NCI-H345 (cell line): ENCODE results near the gene USP25.

Source experiments
- DNase-seq: peaks from one replicate; lab custom pipeline; 2025; lab: John Stamatoyannopoulos, UW

USP25 gene

GRCh38 chr21:15763359-15763758, 33.6 kb downstream of the USP25 start:
- DNase-seq = no peak

GRCh38 chr21:15764878-15765277, 35.1 kb downstream of the USP25 start:
- no peak for DNase-seq

- DNase-seq = no peak
These were observed 37.3 kb downstream of the USP25 start for GRCh38 chr21:15766952-15767603.

GRCh38 chr21:15768045-15768601, 38.3 kb downstream of the USP25 start:
- DNase-seq = no peak

GRCh38 chr21:15768853-15769252, 39.1 kb downstream of the USP25 start:
- DNase-seq = no peak

GRCh38 chr21:15771311-15771710, 41.5 kb downstream of the USP25 start:
- DNase-seq = no peak

GRCh38 chr21:15772654-15773053, 42.9 kb downstream of the USP25 start:
- DNase-seq = no peak

- no peak for DNase-seq
These were observed 44.8 kb downstream of the USP25 start for GRCh38 chr21:15774590-15774989.

GRCh38 chr21:15775291-15775690, 45.5 kb downstream of the USP25 start:
- DNase-seq = no peak

GRCh38 chr21:15775981-15776380, 46.2 kb downstream of the USP25 start:
- DNase-seq = no peak

- DNase-seq = no peak
These were observed 47.0 kb downstream of the USP25 start for GRCh38 chr21:15776818-15777217.

- DNase-seq = no peak
These were observed 52.2 kb downstream of the USP25 start for GRCh38 chr21:15781986-15782385.

- DNase-seq = no peak
These were observed 59.2 kb downstream of the USP25 start for GRCh38 chr21:15788847-15789523.

- no peak for DNase-seq
These were observed 63.3 kb downstream of the USP25 start for GRCh38 chr21:15793109-15793508.

- DNase-seq = no peak
These were observed 63.9 kb downstream of the USP25 start for GRCh38 chr21:15793550-15794235.

- no peak for DNase-seq
These were observed 64.6 kb downstream of the USP25 start for GRCh38 chr21:15794277-15794912.

GRCh38 chr21:15795533-15795932, 65.8 kb downstream of the USP25 start:
- DNase-seq = no peak

- DNase-seq = no peak
These were observed 68.0 kb downstream of the USP25 start for GRCh38 chr21:15797577-15798363.

- no peak for DNase-seq
These were observed 71.6 kb downstream of the USP25 start for GRCh38 chr21:15801352-15801863.

- no peak for DNase-seq
These were observed 74.6 kb downstream of the USP25 start for GRCh38 chr21:15804247-15805005.

GRCh38 chr21:15809065-15809464, 79.3 kb downstream of the USP25 start:
- DNase-seq = no peak
